ENCODE data around the gene SLC25A47.
"Not testable (repeated sequence)": the region's sequence is repeated elsewhere in the genome, so short reads cannot be mapped to it uniquely, and the experiment has no call there.

Gene SLC25A47, protein sequence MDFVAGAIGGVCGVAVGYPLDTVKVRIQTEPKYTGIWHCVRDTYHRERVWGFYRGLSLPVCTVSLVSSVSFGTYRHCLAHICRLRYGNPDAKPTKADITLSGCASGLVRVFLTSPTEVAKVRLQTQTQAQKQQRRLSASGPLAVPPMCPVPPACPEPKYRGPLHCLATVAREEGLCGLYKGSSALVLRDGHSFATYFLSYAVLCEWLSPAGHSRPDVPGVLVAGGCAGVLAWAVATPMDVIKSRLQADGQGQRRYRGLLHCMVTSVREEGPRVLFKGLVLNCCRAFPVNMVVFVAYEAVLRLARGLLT

DNA sequence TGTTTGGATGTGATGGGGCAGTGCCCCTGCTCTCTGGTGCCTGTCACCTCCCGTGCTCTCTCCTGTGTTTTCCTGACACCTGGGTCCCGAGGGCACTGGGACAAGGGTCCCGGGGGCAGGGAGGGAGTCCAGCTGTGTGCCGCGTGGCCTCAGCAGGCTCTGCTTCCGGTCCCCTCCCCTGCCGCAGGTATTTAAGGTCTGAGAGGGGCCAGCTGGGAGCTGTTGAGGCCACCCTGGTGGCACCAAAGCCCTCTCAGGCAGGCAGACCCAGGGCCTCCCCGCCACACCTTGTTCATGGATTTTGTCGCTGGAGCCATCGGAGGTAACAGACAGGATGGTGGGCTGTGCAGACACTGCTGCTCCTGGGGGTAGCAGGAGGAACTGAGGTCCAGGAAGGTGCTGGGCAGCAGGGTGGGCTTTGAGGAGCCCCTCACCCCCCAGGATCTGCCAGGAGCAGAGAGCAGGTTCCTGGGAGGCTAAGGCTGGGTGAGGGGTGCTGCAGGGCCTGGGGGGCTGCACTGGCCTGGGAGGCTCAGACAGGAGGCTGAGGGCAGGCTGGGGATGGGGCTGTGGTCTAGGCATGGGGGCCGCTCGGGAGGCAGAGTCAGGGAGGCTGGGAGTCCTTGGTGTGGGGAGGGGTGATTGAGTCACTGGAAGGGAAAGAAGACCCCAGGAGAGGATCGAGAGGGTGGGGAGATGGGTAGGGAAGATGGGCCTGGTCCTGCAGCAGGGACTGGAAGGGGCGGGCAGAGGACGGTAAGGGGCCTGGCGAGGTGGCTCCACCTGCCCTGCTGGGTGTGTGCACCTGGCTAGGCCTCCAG is at the start of gene SLC25A47:
Gene SLC25A47, plus strand, starts transcription at position 219 of the 821 bp plus-strand sequence. Its CDS starts 76 bp downstream, at position 295.
- DNase-seq (ENCODE audit: low spot score): no peak

DNA sequence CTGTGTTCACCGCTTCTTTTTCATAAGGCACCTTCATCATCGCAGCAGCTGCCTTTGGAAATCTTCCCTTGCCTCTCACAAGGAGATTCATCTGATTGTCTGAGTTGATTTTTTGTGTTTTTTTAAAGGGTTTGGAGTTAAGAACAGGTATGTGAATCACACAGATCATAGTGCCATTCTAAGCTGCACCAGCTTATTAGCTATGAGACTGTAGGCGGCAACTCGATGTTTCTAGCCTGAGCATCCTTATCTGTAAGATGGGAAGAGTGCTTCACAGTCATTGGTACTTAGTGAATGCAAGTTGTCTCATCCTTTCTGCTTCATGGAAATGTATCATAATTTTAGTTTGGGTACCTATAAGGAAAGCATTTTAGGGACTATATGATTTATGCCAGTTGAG is 48.9 kb upstream of the SLC25A47 start:
- no peak for DNase-seq (ENCODE audit: low spot score)

DNA sequence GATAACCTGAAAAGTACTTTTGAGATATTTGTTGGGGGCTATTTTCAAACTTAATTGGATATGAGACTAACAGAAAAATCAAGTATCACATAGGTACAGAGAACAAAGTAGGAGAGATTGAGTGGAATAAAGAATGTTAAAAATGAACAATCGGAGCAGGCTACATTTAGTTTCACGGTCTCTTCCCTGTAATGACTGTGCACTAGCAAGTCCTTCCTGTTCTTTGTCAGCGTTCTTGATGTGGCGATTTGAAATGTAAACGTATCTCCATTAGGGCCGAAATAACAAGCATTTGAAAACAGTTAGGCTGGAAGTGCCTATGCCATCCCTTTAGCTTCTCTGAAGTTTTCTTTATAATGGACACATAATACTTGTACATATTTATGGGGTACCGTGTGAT is 47.9 kb upstream of the SLC25A47 start:
- no peak for DNase-seq (ENCODE audit: low spot score)

DNA sequence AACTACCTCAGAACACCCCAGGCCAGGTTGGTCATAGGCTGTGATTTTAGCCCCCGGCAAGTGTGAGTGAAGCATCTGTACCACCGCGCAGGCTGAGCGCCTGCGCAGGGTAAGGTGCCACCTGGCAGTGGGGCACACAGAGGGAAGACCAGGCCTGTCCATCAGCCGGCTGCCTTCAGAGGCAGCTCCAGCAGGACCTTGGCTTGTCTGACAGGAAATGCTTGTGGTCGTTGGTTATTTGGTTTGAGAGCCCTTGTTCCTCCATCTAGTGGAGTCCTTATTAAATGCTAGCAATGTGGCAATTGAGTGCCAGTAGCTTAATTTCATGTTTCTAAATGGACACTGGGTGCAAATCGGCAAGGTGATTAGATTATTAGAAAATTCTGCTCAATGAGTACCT is 44.4 kb upstream of the SLC25A47 start:
- no peak for DNase-seq (ENCODE audit: low spot score)

DNA sequence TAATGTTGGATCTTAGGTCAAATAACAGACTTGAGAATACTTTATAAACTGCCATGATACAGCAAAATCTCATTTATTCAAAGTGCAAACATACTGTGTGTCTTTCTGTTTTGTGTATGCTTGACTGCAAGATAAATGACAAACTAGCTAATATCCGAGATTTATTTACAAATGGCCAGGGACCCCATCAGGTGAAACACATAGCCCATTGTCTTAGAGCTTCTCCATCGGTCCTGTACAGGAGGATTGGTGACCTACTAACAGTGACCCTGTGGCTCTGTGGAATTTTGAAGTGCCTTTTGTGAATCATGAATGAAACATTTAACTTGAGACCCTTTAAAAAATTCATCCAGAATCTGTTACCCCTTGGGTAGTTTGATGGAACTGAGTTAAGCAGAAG is 44.0 kb upstream of the SLC25A47 start:
- DNase-seq (ENCODE audit: low spot score): no peak

DNA sequence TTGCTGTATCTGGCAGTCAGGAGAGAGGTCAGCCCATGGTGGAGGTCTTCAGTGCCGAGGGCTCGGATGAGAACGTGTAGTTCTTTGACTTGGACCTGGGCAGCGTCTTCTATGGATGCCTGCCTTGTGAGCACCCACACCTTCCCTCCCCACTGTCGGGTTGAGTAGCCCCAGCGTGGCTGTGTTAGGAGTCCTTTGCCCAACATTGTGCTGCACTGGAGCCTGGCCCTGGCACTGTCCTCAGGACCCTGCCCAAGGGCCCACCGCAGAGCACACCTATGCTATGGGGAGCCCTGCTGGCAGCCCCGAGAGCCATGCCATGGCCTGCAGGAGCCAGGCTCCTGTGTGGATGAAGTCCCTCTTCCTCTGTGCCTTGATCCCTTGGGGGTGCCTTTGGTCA is 43.6 kb upstream of the SLC25A47 start:
- no peak for DNase-seq (ENCODE audit: low spot score)

DNA sequence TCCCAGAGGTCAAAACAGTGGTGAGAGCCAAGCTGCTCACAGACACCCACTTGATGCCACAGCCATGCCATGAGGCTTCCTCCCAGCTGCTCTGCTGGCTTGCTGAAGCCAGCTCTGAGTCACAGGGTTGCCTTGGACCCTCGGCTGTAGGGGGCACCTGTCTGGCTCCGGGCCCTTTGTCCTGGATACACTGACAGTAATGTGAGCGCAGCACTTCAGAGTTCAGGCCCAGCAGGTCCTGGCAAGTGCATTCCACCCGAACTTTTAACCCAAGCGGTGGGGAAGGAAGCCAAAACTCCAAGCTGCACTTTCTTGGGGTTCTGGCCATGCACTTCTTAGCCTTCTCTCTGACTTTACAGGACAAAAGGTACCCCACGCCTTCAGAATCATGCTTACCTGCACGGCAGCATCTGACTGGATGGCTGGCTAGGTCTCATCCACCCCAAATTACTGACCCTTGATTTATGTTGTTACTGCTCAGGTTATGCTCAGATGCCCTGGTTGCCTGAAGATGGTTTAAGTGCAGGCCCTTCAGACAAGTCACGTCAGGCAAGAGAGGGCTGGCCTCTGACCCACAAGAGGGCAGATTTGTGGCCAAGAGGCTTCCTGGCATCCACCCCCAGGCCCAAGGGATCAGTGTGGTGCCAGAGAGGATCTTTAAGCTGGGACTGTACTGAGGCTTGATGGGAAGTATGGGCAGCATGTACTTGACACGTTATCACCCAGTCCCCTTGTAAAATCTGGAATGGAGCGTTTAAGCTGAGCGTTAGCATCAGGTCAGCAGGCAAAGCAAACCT is 41.7 kb upstream of the SLC25A47 start:
- DNase-seq (ENCODE audit: low spot score): no peak

DNA sequence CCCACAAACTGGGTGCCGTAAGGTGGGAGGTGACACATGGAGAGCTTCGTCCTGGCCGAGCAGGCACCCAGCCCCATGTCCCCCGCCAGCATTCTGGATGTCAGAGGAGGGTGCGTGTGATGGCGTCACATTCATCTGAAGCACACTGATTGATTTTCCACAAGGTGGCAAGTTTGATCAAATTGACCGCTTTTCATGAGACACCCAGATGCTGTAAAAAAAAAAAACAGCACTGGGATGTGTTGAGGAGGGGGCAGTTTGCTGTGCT is 41.1 kb upstream of the SLC25A47 start:
- no peak for DNase-seq (ENCODE audit: low spot score)

DNA sequence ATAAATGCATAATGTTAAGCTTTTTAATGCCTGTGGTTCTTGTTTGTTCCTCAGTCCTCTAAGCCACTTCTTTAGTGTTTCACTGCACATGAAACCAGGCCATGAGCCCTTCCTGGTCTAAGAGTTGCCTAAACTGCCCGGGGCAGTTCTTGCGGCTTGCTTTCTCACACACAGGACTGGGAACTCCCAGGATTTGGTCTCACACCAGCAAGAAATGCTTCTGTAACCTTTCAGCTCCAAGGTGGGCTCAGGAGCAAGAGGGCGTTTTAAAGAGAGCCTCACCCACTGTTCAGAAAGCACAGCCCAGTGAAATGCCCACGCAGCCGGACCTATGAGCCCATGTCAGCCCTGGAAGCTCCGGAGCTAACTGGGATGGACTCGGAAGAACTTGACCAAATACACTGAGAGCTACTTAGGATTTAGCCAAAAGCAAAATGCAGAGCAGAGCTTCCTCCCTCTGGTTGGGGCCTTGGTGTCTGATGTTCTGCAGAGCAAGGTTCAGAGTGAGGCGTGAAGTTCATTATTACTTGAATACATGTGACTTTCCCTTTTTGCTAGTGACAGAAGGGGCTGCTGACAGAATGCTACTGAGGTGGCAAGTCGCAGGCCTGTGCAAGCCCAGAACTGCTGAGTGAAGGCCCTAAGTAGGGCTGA is 40.2 kb upstream of the SLC25A47 start:
- DNase-seq (ENCODE audit: low spot score): no peak

DNA sequence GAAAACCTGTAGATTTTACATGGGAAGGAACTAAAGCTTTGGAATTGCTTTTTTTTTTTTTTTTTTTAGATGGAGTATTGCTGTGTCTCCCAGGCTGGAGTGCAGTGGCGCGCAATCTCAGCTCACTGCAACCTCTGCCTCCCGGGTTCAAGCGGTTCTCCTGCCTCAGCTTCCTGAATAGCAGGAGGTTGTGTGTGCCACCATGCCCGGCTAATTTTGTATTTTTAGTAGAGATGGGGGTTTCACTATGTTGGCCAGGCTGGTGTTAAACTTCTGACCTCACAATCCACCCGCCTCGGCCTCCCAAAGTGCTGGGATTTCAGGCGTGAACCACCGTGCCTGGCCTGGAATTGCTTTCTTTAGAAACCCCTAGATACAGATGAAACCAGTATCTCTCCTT is 39.7 kb upstream of the SLC25A47 start:
- not testable (repeated sequence) for DNase-seq (ENCODE audit: low spot score)

DNA sequence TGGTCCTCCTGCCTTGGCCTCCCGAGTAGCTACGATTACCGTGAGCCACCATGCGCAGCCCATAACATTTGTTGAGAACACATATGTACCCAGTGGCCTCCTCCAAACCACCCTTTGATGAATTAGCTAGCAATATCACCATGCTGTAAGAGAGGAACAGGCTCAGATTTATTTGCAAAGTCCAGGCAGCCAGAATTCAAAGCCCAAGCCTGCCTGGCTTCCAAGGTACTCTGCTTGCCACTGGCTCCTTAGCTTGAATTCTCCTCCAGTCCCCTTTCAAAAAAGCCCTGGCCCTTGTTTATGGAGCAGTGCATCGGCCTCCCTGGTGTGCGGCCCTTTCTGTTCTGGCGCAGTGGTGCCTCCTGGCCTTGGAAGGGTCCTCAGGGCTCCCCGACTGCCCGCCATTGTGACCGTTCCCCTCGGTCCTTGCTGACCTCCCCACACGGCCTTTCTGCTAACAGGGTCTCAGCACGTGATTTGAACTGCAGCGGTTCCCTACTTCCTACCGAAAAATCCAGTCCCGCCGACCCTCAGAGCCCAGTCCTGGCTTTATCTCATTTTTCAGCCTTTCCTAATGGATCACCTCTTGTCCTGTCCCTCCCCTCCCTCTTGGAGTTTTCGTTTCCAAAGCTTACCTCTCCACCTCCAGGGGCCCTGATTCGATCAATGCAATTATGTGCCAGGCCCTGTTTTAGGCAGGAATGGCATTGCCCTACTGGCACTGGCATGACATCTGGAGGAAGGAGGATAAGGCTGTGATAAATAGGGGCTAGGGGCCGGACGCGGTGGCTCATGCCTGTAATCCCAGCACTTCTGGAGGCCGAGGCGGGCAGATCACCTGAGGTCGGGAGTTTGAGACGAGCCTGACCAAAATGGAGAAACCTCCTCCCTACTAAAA is 38.9 kb upstream of the SLC25A47 start:
- no peak for DNase-seq (ENCODE audit: low spot score)

DNA sequence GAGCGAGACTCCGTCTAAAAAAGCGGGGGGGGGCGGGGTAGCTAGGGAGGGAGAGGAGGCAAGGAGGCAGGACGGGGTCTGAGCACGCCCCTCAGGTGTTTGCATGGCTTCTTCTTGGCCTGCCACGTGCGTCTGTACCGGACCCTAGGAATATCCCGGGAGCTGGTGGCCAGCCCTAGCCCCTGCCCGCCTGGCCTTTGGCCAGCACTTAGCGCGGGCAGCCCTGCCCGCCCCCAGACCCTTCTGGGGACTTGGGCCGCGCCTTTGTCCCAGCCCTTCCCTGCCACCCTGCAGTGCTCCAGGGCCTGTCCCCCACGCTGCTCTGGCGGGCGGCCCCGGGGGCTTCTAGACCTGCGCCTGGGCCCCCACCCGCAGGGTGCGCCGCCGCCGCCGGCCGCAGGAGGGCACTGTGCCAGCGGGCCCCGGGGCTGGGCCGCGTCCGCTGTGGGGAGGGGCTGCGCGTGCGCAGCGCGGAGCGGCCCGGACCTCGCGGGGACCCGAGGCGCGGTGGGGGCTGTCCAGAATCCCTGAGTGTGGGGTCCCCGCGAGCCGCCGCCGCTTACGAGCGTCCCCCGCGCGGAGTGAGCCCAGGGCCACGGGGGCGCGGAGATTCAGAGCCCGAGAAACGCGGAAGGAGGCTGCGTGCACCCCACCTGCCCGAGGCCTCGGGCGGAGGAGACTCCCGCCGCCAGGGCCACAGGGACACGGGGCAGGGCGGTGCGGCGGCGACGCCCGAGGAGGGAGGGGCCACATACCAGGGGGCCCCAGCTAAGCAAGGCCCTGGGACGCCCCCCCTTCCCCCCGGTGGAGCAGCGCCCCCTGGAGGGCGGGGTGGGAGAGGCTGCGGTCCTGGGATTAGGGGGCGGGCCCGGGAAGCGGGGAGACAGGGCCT is 37.9 kb upstream of the SLC25A47 start:
- DNase-seq (ENCODE audit: low spot score): peak; percentile 76

DNA sequence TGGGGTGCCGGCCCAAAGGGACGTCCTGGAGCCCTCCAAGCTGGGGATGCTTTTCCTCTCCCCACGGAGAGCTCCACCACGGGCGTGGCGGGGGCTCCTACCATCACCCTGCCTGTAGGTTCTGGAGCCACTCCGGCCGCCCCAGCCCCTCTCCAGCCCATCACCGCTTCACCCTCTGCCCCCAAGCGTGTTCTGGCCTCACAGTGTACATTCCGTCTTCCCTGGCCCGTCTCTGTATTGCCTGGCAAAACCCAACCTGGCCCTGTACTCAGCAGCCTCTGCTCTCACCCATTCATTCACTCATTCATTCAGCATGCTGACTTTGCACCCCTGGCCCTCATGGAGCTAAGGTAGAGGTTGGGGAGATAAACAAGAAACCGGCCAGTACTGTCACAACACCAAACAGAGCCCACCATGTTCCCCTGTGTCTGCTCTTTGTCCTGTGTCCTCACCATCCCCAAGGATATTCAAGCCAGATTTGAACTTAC is 37.2 kb upstream of the SLC25A47 start:
- no peak for DNase-seq (ENCODE audit: low spot score)

DNA sequence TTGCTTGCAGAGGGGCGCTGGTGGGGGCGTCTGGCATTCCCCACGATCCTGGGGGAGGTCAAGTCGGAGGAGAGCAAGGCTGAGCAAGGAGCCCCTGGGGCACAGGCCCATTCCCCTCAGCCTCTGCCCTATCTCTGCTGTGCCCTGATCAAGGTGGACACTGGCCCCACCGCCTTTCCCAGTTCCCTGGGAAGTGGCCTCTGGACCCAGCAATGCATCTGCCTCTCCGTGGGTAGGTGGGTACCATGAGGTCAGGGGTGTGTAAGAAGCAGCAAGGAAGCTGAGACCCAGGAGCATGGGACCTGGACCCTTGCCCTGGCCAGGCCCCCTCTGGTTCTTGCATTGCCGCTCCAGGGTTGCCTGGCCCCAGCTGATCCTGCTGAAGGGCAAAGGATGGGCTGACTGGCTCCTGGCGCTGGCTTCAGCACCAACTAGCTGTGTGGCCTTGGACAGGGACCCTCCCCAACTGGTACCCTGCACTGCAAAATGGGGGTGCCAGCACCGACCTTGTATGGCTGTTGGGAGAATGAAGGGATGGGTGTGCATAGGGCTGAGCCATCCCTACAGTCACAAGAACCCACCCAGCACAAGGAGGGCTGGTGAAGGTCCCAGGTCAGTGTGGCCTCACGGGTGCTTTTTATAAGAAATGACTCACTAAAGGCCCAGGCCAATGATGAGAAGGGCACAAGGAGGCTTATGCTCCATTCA is 36.5 kb upstream of the SLC25A47 start:
- DNase-seq (ENCODE audit: low spot score): no peak

DNA sequence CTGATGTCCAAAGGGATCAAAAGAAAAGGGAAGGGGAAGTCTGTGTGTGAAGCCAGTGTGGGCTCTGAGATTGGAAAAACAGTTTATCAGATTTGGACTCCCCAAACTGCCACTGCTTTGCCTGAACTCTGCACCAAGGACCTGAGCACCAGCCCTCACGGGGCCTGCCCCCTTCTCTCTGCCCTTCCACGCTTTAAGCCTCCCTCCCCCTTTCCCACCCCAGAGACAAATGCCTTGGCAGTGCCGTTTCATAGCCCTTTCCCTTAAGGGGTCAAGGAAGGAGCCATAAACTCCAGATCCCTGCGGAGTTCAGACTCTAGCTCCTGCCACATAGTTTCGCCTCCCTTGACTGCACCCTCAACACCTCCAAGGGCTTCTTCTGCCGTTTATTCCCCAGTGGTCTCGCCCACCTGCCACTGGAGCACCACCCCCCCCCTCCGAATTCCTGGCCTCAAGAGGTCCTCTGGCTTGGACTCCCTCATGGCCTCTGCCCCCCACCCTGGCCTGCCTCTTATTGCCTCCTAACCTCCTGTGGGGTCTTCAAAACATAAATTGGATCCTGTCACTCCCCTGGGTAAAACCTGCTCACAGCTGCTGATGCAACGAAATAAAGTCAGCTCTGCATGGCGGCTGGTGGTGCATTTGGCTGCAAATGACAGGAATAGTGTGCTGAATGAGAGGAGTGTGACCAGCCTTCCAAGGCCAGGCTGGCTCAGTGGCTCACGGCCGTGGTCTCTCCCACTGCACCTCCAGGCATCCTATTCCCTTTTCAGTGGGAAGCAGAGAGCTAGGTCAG is 35.7 kb upstream of the SLC25A47 start:
- no peak for DNase-seq (ENCODE audit: low spot score)

DNA sequence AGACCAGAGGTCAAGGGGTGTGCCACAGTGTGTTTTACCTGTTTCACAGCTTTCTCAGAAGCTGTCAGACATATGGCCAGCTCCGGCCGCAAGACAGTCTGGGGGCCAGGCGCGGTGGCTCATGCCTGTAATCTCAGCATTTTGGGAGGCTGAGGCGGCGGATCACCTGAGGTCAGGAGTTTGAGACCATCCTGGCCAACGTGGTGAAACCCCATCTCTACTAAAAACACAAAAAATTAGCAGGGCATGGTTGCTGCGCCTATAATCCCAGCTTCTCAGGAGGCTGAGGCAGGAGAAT is 35.2 kb upstream of the SLC25A47 start:
- DNase-seq (ENCODE audit: low spot score): not testable (repeated sequence)

DNA sequence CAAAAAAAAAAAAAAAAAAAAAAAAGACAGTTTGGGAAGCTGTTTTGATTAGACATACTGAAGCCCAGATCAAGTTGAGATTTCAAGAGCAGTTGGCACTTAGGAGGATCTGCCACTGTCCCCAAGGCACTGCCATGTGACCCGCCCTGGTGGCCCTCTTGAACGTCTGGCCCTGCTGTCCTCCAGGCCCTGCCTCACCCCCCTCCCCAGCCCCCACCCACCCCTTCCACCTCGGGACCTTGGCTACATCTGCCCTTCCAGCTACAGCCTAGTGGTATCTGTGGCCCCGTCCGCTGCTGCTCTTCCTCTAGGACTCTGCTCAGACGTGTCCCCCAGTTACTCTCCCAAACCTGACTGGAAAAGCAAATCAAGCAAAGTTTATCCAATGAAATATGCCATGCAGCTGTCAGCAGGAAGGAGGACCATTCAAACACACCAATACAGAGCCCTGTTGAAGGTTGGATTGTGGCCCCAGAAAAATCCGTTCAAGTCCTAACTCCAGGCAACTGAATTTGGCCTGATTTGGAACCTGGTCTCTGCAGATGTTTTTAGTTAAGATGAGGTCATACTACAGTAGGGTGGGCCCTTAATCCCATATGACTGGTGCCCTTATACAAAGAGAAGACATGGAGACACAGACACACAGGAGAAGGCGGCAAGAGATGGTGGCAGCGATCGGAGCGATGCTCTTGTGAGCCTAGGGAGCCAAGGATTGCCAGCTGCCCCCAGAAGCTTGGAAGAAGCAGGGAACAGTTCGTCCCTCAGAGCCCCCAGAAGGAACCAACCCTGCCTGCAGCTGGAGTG is 34.6 kb upstream of the SLC25A47 start:
- DNase-seq (ENCODE audit: low spot score): no peak
